ENCODE results near the gene TRAK2. TPM values are rescaled to one million over a fixed set of nuclear protein-coding genes. Genes with fewer than 3 reads are reported as not detected.

Gene TRAK2
- total RNA-seq, 2 donors from 2014 or later, result 16.9 to 18.9 TPM

DNA sequence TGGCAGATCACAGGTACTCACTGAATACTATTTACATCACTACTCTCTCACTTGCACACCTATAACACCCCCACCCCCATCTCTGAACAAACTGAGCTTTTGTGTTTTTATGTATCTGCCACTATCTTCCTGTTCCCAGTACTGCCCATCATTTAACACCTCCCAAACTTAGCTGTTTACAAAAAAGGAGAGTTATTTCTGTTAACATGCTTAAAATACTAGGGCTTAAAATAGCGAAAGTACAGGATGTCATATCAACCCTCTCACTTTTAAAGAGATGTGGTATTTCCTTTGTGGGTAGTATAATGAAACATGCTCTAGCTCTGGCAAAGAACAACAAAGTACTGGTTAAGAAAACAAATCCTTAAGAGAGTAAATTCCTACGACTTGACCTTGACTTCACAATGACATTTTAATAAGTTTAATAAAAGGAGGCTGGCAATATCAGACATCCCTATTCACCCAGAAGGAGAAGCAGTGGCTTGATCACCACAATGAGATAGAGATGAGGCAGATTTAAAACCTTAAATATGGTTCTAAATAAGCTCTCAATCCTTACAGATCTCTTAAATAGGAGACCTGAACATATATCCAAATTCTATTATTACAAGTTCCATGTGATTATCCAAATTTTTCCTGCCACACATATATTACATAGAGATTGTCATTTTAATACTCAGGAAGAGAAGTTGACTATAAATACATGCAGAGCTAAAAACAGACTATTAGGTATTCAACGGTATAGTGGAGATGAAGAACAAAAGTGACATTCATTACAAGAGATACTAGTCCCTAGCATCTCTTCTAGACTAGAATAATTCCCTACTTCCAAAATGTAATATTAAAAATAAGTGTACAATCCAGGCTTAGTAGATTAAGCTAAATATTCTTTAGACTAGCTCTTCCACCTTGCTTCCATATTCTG lies 36.9 kb downstream of the TRAK2 start:
- intact Hi-C loops (cut with DNase I), result loop anchor here (5.0 kb wide), 2 partner anchors 38 to 53 kb away; partner anchors contain the start of genes STRADB and TRAK2
- 20% methylated on average over 3 of the region's 3 CpGs for WGBS
- Histone ChIP-seq H3K36me3 (no peaks in the 10 kb centered on the region), H3K27me3 (replicated peaks; ENCODE audit: insufficient read depth) (no peaks in the 10 kb centered on the region), H3K27ac (no peak overlapping the region), H3K9me3 (no peaks in the 10 kb centered on the region), H3K4me1 (replicated peaks) (peaks cover 6% of the 10 kb centered on the region), H3K4me3 (no peak overlapping the region)
- no peak for DNase-seq (ENCODE audit: low spot score)
- TF ChIP-seq POLR2A (IDR thresholded peaks at IDR 0.05) (no peak), POLR2AphosphoS5 (IDR thresholded peaks at IDR 0.05) (peak; percentile 50), CTCF (IDR thresholded peaks at IDR 0.05) (no peak)

DNA sequence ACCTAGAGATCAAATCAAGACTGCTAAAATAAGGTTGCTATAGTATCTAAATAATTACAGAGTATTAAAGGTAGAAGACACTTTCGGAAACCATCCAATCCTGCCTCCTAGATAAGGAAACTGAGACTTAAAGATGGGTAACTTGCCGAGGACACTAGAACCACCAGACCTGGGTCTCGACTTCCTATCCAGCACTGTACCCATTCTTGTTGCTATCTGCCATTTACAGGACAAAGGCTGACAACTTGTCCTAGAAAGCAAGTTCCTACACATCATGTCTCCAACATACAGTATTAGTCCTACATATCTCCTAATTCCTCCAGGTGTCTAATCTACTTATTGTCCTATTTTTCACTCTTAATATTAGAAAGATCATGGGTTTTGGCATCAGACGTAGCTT lies 37.7 kb downstream of the TRAK2 start:
- no peaks in the 10 kb centered on the region for H3K36me3 ChIP-seq
- intact Hi-C loops (cut with DNase I), result loop anchor here (5.0 kb wide), 2 partner anchors 39 to 54 kb away; partner anchors contain the start of genes STRADB and TRAK2
- no peak overlapping the region for H3K4me3 ChIP-seq
- no peaks in the 10 kb centered on the region for H3K27me3 ChIP-seq (replicated peaks; ENCODE audit: insufficient read depth)
- no peak for DNase-seq (ENCODE audit: low spot score)
- H3K9me3 ChIP-seq, result no peaks in the 10 kb centered on the region
- peaks cover 6% of the 10 kb centered on the region for H3K4me1 ChIP-seq (replicated peaks)
- WGBS, result 61% methylated on average over 4 of the region's 4 CpGs
- TF ChIP-seq CTCF (IDR thresholded peaks at IDR 0.05) (no peak), POLR2AphosphoS5 (IDR thresholded peaks at IDR 0.05) (no peak), POLR2A (IDR thresholded peaks at IDR 0.05) (no peak)
- H3K27ac ChIP-seq, result no peak overlapping the region

- WGBS, result 42% methylated on average over 2 of the region's 2 CpGs
- no peak for DNase-seq (ENCODE audit: low spot score)
- no peak overlapping the region for H3K4me3 ChIP-seq
- H3K27me3 ChIP-seq (replicated peaks; ENCODE audit: insufficient read depth), result no peaks in the 10 kb centered on the region
- peaks cover 6% of the 10 kb centered on the region for H3K4me1 ChIP-seq (replicated peaks)
- TF ChIP-seq POLR2A (IDR thresholded peaks at IDR 0.05) (no peak), POLR2AphosphoS5 (IDR thresholded peaks at IDR 0.05) (no peak), CTCF (IDR thresholded peaks at IDR 0.05) (no peak)
- H3K9me3 ChIP-seq, result no peaks in the 10 kb centered on the region
- H3K36me3 ChIP-seq, result no peaks in the 10 kb centered on the region
- no peak overlapping the region for H3K27ac ChIP-seq
- intact Hi-C loops (cut with DNase I), result loop anchor here (5.0 kb wide), 2 partner anchors 39 to 54 kb away; partner anchors contain the start of genes STRADB and TRAK2
Measured at GRCh38 chr2:201413143-201413542, 38.1 kb downstream of the TRAK2 start.

- H3K4me1 ChIP-seq (replicated peaks), result peaks cover 6% of the 10 kb centered on the region
- H3K27me3 ChIP-seq (replicated peaks; ENCODE audit: insufficient read depth), result no peaks in the 10 kb centered on the region
- no peak overlapping the region for H3K27ac ChIP-seq
- TF ChIP-seq POLR2AphosphoS5 (IDR thresholded peaks at IDR 0.05) (no peak), POLR2A (IDR thresholded peaks at IDR 0.05) (no peak), CTCF (IDR thresholded peaks at IDR 0.05) (no peak)
- H3K36me3 ChIP-seq, result no peaks in the 10 kb centered on the region
- DNase-seq (ENCODE audit: low spot score), result no peak
- no peak overlapping the region for H3K4me3 ChIP-seq
- no peaks in the 10 kb centered on the region for H3K9me3 ChIP-seq
- intact Hi-C loops (cut with DNase I), result loop anchor here (5.0 kb wide), 2 partner anchors 41 to 56 kb away; partner anchors contain the start of genes STRADB and TRAK2
Measured at GRCh38 chr2:201411421-201411820, 39.8 kb downstream of the TRAK2 start.
